Mesenchymal stem cell (in vitro differentiated cells and primary cell): ENCODE data around the gene CD37.
"Not testable (repeated sequence)": the region's sequence is repeated elsewhere in the genome, so short reads cannot be mapped to it uniquely, and the experiment has no call there.

Source experiments
- DNase-seq: peaks from one replicate; pipeline ENCODE4 v3.0.0-alpha.2; 2013
- H2AFZ ChIP-seq: one replicate; pipeline ENCODE4 v1.6.1; 2013; ENCODE audit warnings: low read depth, mild to moderate bottlenecking, control low read depth, inconsistent platforms, low read length, moderate library complexity
- H2AK5ac ChIP-seq: 2 replicates; pipeline ENCODE4 v1.6.1; 2013; ENCODE audit warnings: low read length, moderate library complexity, mild to moderate bottlenecking, inconsistent platforms; ENCODE audit not compliant: severe bottlenecking
- H2BK120ac ChIP-seq: one replicate; pipeline ENCODE4 v1.6.1; 2013; ENCODE audit warnings: low read depth, mild to moderate bottlenecking, inconsistent platforms, low read length, moderate library complexity
- H2BK12ac ChIP-seq, 2 experiments: one replicate each; pipeline ENCODE4 v1.6.1; 2013; ENCODE audit warnings: inconsistent platforms in 2 of 2, low read length in 2 of 2, mild to moderate bottlenecking in 2 of 2, moderate library complexity in 2 of 2, control low read depth in 1 of 2
- H2BK15ac ChIP-seq: one replicate; pipeline ENCODE4 v1.6.1; 2013; ENCODE audit warnings: mild to moderate bottlenecking, low read depth, inconsistent platforms; ENCODE audit not compliant: poor library complexity, severe bottlenecking
- H2BK5ac ChIP-seq: 2 replicates; pipeline ENCODE4 v1.6.1; 2013; ENCODE audit warnings: low read depth, mild to moderate bottlenecking, low read length, control low read depth, inconsistent platforms; ENCODE audit not compliant: poor library complexity, severe bottlenecking
- H3K14ac ChIP-seq, 2 experiments: one replicate each; pipeline ENCODE4 v1.6.1; 2013; ENCODE audit warnings: inconsistent platforms in 2 of 2, low read length in 2 of 2, control low read depth in 1 of 2, mild to moderate bottlenecking in 1 of 2, moderate library complexity in 1 of 2
- H3K18ac ChIP-seq, 2 experiments: one replicate each; pipeline ENCODE4 v1.6.1; 2013; ENCODE audit warnings: inconsistent platforms in 2 of 2, low read length in 2 of 2, control low read depth in 1 of 2, low read depth in 1 of 2, mild to moderate bottlenecking in 1 of 2
- H3K23ac ChIP-seq, 2 experiments: one replicate each; pipeline ENCODE4 v1.6.1; 2013; ENCODE audit warnings: inconsistent platforms in 2 of 2, low read length in 2 of 2, mild to moderate bottlenecking in 2 of 2, moderate library complexity in 2 of 2, control low read depth in 1 of 2
- H3K27ac ChIP-seq: 2 replicates; pipeline ENCODE4 v1.5.1; 2013; ENCODE audit warnings: mild to moderate bottlenecking, moderate library complexity, low read length, control low read depth, inconsistent platforms; ENCODE audit not compliant: poor library complexity, severe bottlenecking
- H3K27me3 ChIP-seq, 2 experiments: 2 replicates each; pipeline versions ENCODE4 v1.6.1 to v1.7.0; 2013; ENCODE audit warnings: low read length in 2 of 2, mild to moderate bottlenecking in 2 of 2, moderate library complexity in 2 of 2, control low read depth in 1 of 2, inconsistent platforms in 1 of 2; ENCODE audit not compliant: control insufficient read depth in 1 of 2, insufficient read depth in 1 of 2
- H3K36me3 ChIP-seq, 2 experiments: 2 replicates each; pipeline versions ENCODE4 v1.6.1 to v1.7.0; 2013; ENCODE audit warnings: low read length in 2 of 2, control low read depth in 1 of 2, inconsistent platforms in 1 of 2, low read depth in 1 of 2, mild to moderate bottlenecking in 1 of 2; ENCODE audit not compliant: insufficient read depth in 2 of 2, control insufficient read depth in 1 of 2
- H3K4ac ChIP-seq, 2 experiments: one replicate each; pipeline ENCODE4 v1.6.1; 2013; ENCODE audit warnings: inconsistent platforms in 2 of 2, low read length in 2 of 2, mild to moderate bottlenecking in 2 of 2, moderate library complexity in 2 of 2, control low read depth in 1 of 2, low read depth in 1 of 2
- H3K4me1 ChIP-seq: 2 replicates; pipeline ENCODE4 v1.6.1; 2013; ENCODE audit warnings: low read depth, low read length, control low read depth; ENCODE audit not compliant: control insufficient read depth, insufficient read depth
- H3K4me2 ChIP-seq: 2 replicates; pipeline ENCODE4 v1.6.1; 2013; ENCODE audit warnings: low read length, mild to moderate bottlenecking, inconsistent platforms; ENCODE audit not compliant: poor library complexity, severe bottlenecking
- H3K4me3 ChIP-seq, 2 experiments: 2 replicates each; pipeline versions ENCODE4 v1.5.1 to v1.7.0; 2013; ENCODE audit warnings: low read length in 2 of 2, mild to moderate bottlenecking in 2 of 2, control low read depth in 1 of 2, low read depth in 1 of 2; ENCODE audit not compliant: insufficient read depth in 1 of 2
- H3K79me1 ChIP-seq: replicated peaks from 2 replicates; pipeline ENCODE4 v1.6.1; 2013; ENCODE audit warnings: mild to moderate bottlenecking, control low read depth, low read length, inconsistent platforms; ENCODE audit not compliant: poor library complexity, severe bottlenecking
- H3K9ac ChIP-seq: 2 replicates; pipeline ENCODE4 v1.7.0; 2013; ENCODE audit warnings: mild to moderate bottlenecking, low read length, moderate library complexity
- H3K9me3 ChIP-seq: 2 replicates; pipeline ENCODE4 v1.7.0; 2013; ENCODE audit warnings: mild to moderate bottlenecking, low read length; ENCODE audit not compliant: control insufficient read depth
- H4K8ac ChIP-seq: one replicate; pipeline ENCODE4 v1.6.1; 2013; ENCODE audit warnings: inconsistent platforms, mild to moderate bottlenecking, low read length, moderate library complexity
- H4K91ac ChIP-seq: one replicate; pipeline ENCODE4 v1.6.1; 2013; ENCODE audit warnings: mild to moderate bottlenecking, low read length, inconsistent platforms
- WGBS: methylation state at CpG from one replicate; pipeline ENCODE4 v1.1.7; 2013; ENCODE audit warnings: mixed read lengths; 5-methylcytosine and 5-hydroxymethylcytosine counted together

CD37 gene

GRCh38 chr19:49298653-49299052 is 36.6 kb upstream of the CD37 start:
- not testable (repeated sequence) for H3K23ac ChIP-seq, H4K91ac ChIP-seq, H2BK12ac ChIP-seq, H3K4ac ChIP-seq, H3K18ac ChIP-seq, H3K4me3 ChIP-seq, H3K4me2 ChIP-seq, H2AFZ ChIP-seq, H3K79me1 ChIP-seq, H2BK120ac ChIP-seq, H3K27ac ChIP-seq, H2BK5ac ChIP-seq, H2AK5ac ChIP-seq, H3K14ac ChIP-seq, H3K4me1 ChIP-seq, H2BK15ac ChIP-seq, H3K9me3 ChIP-seq, H3K9ac ChIP-seq, DNase-seq, H4K8ac ChIP-seq
- Histone ChIP-seq H3K36me3 (peaks cover 0 to 11% of the 10 kb centered on the region in 2 experiments), H3K27me3 (peaks cover 0 to 11% of the 10 kb centered on the region in 2 experiments)
- WGBS, result 66% methylated on average over 2 of the region's 3 CpGs

GRCh38 chr19:49301165-49301865 is 33.9 kb upstream of the CD37 start:
- Histone ChIP-seq H3K14ac (no peak overlapping the region), H3K79me1 (no peaks in the 10 kb centered on the region), H3K9ac (no peak overlapping the region), H3K4ac (no peak overlapping the region), H2AFZ (no peak overlapping the region), H4K8ac (no peak overlapping the region), H3K27ac (no peak overlapping the region), H3K18ac (no peak overlapping the region), H2BK120ac (no peak overlapping the region), H4K91ac (no peak overlapping the region), H2BK15ac (no peak overlapping the region), H3K4me1 (peaks cover 6% of the 10 kb centered on the region), H3K27me3 (peaks cover 0 to 8% of the 10 kb centered on the region in 2 experiments), H3K9me3 (peaks cover 2% of the 10 kb centered on the region), H3K4me2 (no peak overlapping the region), H2AK5ac (no peak overlapping the region), H2BK12ac (no peak overlapping the region), H3K23ac (no peak overlapping the region), H2BK5ac (no peak overlapping the region), H3K4me3 (peak overlapping the region in 1 of 2 experiments; percentile 41), H3K36me3 (peaks cover 0 to 16% of the 10 kb centered on the region in 2 experiments)
- WGBS, result 54% methylated on average over 8 of the region's 8 CpGs
- DNase-seq, result peak; percentile 51

- H2AK5ac ChIP-seq, result no peak overlapping the region
- peak overlapping the region in 1 of 2 experiments; percentile 11 for H3K18ac ChIP-seq
- H3K27me3 ChIP-seq, result peaks cover 0 to 8% of the 10 kb centered on the region in 2 experiments
- no peak overlapping the region for H2BK5ac ChIP-seq
- H3K4me3 ChIP-seq, result no peak overlapping the region
- H3K23ac ChIP-seq, result peak overlapping the region in 1 of 2 experiments; percentile 70
- no peak overlapping the region for H2AFZ ChIP-seq
- no peak overlapping the region for H3K27ac ChIP-seq
- H4K91ac ChIP-seq, result no peak overlapping the region
- no peak overlapping the region for H4K8ac ChIP-seq
- no peak overlapping the region for H2BK12ac ChIP-seq
- H2BK120ac ChIP-seq, result no peak overlapping the region
- H3K4ac ChIP-seq, result no peak overlapping the region
- H3K4me1 ChIP-seq, result peaks cover 6% of the 10 kb centered on the region
- H3K36me3 ChIP-seq, result peaks cover 0 to 16% of the 10 kb centered on the region in 2 experiments
- no peak overlapping the region for H3K9ac ChIP-seq
- no peak overlapping the region for H2BK15ac ChIP-seq
- H3K4me2 ChIP-seq, result no peak overlapping the region
- no peak for DNase-seq
- peaks cover 2% of the 10 kb centered on the region for H3K9me3 ChIP-seq
- 90% methylated on average over 5 of the region's 5 CpGs for WGBS
- peak overlapping the region in 1 of 2 experiments; percentile 35 for H3K14ac ChIP-seq
- H3K79me1 ChIP-seq, result no peaks in the 10 kb centered on the region
Observed at GRCh38 chr19:49301866-49302252, 33.3 kb upstream of the CD37 start.

- not testable (repeated sequence) for H4K8ac ChIP-seq, H3K4me2 ChIP-seq
Observed at GRCh38 chr19:49306734-49307133, 28.5 kb upstream of the CD37 start.

More at GRCh38 chr19:49306734-49307133, 28.5 kb upstream of the CD37 start:
- not testable (repeated sequence) for H2BK15ac ChIP-seq, H3K4me1 ChIP-seq, H3K14ac ChIP-seq, H3K79me1 ChIP-seq, H2BK5ac ChIP-seq, H3K9me3 ChIP-seq, H2AFZ ChIP-seq, H3K18ac ChIP-seq, H3K9ac ChIP-seq, H3K27ac ChIP-seq, H3K27me3 ChIP-seq, H2BK12ac ChIP-seq, H2AK5ac ChIP-seq, H2BK120ac ChIP-seq, H4K91ac ChIP-seq, H3K4me3 ChIP-seq, H3K4ac ChIP-seq, H3K23ac ChIP-seq, DNase-seq
- 92% methylated on average over 4 of the region's 7 CpGs for WGBS
- peaks cover 0 to 35% of the 10 kb centered on the region in 2 experiments for H3K36me3 ChIP-seq
